Embryonic facial prominence (tissue), 1 donor: ENCODE measurements around the gene OGFRL1.
A peak's percentile ranks its signal among the peaks of the same experiment; 100 is the strongest.
"Not testable (repeated sequence)": the region's sequence is repeated elsewhere in the genome, so short reads cannot be mapped to it uniquely, and the experiment has no call there.

Experiments used
- DNase-seq: peaks from one replicate; pipeline ENCODE4 v3.0.0-alpha.2; 2016; ENCODE audit errors: extremely low spot score

Gene OGFRL1

DNA sequence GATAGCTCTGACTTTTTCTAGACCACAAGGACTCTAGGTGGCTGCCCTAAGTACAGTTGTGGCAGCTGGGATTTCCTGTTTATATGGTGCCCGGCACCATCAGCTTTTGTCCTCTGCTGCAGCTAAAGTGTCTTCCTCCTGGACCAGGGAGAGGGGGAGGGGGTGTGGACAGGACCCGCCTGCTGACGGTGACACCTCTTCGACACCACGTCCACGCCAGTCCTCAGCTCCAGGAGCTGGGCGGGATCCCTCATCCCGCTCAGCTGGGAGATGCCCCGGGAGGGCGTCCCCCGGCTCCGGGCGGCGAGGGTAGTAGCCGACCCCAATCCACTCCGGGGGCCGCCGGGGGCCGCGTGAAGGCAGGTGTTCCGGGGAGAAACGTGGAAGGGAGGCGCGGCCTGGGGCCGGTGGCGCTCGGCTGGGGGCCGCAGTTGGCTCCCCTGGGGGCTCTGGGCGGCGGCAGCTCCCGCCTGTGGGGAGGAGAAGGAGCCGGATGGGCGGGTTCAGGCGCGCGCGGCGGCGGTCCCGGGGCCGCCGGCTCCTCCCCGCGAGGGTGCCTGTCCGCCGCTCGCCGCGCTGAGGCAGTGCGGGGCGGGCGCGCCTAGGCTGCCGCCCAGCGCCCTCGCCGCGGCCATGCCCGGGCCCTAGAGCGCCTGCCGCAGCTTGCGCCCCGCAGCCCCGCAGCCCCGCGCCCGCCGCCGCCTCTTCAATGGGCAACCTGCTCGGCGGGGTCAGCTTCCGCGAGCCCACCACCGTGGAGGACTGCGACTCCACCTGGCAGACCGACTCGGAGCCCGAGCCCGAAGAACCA, at the start of gene OGFRL1:
Gene OGFRL1, plus strand, starts transcription at position 584 of the 811 bp plus-strand sequence. Its CDS starts 126 bp downstream, at position 710.
- peak; percentile 18 for DNase-seq

DNA sequence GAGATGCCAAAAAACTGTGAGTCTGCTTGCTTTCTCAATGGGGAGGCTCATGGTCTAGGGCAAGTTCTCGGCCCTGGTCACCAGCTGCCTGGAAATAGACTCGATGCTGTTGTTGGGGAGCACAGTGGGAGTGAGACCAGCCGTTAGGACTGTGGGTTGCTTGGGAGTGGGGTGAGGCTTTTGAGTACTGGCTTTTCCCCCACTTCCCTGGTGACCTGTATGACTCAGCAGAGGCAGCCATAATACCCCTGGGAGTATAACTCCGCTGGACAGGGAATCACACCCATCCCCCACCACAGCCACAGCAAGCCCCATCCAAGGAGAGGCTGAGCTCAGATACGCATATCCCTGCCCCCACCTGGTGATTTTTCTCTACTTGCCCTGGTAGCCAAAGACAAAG, 48.9 kb upstream of the OGFRL1 start:
- no peak for DNase-seq

DNA sequence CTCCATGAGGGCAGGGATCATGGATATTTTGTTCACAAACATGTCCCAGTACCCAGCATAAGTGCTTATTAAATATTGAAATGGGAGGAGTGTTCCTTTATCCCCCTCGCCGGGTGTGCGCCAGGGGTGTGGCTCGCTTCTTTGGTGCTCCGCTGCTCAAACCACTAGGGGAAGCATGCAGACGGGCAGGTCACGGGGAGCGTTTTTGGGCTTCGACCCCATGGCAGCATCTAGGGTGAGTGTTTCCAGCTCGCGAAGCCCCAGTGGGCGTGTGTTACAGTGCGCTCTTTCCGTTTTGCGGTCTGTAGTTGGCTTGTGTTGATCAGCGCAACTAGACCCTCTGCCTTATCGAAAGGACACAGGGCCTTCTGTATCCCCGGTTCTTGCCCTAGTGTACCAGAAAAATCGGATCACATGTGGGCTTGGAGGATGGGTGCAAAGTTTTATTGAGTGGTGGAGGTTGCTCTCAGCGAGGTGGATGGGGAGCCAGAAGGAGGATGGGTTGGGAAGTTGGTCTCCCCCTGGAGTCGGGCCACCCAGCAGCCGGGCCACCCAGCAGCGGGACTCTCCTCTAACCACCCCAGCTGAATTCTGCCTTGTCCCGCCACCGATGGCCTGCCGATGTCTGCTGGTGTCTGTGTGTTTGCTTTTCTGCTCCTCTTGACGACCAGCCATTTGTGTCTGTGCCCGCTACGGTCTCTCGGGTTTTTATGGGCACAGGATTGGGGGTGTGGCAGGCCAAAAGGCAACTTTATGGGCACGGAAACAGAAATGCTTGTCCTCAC, 43.2 kb upstream of the OGFRL1 start:
- DNase-seq, result no peak

DNA sequence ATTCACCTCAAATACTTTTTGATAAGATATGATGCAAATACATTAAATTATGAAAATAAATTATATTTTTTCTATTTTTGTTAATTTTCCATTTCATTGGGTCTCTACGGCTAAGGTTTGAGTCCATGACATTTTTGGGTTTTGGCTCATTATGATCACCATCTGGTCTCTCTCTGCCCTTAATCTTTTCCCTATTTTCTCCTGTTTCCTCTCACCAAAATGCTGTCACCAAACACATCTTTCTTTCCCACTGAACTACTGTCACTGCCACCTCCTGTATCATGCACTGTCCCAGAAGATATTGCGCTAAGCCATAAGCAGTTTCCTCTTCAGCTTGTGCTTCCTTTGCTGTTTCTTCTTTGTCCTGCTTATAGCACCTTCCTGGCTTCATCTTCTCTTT, 42.0 kb upstream of the OGFRL1 start:
- DNase-seq, result no peak

DNA sequence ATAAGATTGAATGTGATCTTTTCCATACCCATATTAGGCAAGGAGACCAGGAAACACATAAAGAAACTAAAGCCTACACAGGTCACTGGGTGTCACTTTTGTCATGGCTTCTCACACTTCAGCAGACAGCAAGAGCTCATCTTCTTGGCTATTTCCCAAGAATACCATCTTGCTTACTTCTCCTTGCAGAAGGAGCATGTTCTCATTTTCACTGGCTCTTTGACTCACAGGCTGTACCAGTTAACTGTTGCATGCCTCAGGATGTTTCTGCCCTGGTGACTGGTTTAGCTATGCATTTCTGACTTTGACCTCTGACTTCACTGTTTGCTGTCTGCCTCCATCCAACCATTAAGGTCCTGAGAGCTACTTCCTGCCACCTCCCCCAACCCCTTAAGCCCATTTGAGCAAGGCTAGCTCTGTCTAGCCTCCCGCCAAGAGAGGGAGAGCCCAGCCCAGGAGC, 40.3 kb upstream of the OGFRL1 start:
- no peak for DNase-seq

DNA sequence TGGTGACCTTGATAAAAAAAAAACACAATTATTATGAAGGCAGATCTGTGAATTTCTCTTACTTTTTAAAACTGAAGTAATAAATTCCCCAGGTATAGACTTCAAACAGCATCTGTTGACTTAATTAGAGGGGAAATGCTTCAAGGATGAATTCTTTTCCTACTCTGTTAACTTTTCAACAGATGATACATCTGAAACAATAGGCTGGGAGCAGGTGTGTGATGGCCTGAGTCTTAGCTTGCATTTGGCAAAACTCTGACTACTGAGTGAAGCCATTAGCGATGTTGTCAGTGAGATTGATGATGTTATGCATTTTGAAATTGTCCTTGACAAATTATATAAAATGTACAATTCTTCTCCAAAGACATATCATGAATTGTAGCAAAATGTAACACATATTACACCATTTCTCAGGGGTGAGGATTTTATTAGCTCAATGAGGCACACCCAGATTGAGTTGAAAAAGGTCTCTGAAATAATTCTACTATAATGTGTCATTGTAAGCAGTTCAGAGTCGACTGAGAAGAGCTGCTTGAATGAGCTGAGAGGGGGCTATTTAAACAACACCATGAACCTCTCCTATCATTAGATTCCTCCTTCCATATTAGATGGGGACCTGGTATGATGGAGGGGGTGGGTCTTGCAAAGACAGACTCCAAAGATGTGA, 39.6 kb upstream of the OGFRL1 start:
- no peak for DNase-seq

DNA sequence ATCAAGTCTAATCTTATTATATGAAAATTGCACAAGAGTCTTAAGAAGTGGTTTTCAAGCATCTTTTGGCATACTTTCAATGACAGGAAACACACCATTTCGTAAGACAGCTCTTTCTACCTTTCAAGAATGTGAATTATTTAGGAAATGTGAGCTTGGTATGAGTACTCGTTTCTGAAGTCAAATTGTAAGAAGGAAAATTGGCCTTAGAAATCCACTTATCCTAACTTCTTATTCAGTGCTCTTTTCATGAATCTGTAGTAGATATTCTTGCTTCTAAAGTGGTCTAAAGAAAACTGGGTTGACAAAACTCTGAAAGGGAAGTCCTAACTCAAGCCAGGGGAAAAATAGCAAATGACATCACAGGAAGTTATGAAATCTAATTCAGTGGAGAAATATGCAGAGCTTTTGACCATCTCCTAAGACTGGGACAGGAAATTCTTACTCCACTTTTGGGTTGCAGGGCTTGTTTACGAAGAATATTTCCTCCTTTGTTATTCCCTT, 38.5 kb upstream of the OGFRL1 start:
- DNase-seq, result no peak

DNA sequence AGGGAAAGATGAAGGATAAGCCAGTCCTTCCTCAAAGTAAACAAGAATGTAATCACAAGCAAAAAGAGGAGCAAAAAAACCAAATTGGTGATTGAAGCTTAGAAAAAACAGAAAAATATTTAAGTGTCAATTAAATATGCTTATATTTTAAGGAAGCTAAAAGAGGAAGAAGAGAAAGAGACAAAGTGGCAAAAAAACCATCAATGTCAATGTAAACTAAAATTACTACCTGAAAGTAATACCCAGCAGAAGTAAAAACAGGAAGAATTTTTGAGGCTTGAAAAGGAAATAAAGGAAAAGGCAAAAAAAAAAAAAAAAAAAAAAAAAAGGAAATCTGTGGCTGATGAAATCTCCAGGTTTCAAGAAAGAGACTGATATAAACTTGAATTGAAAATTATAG, 36.2 kb upstream of the OGFRL1 start:
- DNase-seq, result no peak

DNA sequence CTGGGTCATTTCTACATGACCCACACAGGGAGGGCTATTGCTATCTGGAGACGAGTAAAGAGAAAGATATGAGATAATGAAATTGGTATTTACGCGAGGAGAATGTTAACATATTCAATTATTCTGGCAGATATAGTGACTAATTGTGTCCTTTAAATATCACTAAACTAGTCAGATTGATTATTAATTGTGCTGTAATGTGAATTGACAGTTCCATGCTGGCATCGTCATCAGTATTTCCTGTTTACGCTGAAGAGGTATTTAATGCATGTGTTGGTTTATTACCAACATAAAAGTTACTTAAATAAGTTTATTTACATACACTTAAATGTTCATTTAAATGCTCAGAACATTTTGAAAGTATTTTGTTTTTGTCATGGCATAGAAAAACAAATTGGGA, 35.7 kb upstream of the OGFRL1 start:
- DNase-seq, result no peak

DNA sequence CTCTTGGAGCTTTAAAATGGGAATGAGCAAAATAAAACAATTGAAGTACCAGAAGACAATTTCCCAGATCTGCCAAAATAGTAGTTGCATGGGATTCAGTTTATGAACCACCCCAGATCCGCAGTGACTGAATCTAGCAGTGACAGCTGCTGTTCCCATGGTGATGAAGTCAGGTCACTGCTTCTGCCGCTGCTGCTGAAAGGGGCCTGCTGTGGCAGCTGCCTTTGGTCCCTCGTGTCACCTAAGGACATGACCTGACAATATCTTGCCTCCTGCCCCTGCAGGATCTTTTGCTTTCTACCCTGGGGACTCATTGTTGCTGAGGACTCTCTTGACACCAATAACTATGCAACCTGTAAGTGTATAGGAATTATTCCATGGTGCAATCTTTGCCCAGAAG, 34.3 kb upstream of the OGFRL1 start:
- DNase-seq, result no peak

DNA sequence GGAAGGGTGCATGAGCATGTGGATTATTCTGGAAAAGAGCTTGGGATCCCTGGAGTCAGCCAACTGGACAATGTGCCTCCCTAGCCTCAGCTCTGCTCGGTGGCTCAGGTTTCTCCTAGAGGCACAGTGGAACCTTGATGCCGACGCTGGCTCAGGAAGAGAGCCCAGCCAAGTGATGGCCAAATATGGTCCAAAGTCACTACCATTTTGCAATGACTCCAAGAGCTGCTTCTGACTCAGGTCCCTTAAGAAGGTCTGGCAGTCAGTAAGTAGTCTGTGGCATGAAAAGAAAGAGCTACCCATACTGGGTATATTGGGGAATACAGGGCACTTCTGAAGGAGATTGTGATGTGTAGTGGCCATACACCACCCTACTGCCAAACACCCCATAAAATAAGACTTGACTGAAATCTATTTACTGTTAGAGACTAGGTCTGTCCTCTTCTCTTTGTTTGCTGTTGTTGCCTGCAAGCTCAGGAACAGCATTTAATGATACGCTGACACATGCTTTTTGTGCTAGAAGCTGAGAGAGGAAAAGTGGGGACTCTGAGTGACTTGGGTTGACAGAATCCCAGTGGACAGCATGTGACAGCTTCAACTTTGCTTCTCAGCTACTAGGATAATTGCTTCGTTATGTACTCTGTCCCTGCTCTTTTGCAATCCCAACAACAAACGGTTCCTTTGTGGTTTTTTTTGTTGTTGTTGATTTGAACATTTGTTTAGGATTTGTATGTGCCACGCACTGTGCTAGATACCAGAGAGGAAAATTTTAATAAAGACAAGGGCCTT, 30.3 kb upstream of the OGFRL1 start:
- DNase-seq, result no peak

DNA sequence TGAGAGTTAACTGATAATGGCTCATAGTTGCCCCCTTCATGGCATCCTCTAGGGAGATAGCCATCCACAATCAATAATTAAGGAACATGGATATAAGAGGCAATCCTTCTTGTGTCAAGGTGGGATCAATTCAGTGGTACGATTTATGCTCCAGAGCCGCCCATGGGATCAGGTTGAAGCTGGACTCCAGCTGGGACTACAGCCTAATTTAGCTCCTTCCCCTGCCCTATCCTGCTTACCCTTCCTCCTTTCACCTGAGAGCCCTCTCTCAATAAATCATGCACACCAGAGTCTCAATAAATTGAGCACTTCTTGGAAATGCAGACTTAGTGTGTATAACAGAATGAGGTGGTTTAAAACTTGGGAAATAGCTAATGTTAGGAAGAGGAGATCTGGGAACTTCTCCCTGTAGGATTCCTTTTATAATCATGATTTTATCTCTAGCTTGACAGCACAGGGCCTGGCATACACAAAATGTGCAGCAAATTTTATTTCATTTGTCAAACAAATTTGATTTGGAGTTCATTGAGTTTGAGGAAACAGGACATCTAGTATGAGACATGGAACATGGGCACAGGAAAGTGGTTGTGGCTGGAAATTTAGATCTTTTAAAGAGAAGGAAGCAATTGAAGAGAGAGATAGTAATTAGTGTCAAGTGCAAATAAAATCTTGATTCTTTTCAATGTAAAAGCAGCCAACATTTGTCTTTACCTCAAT, 28.6 kb upstream of the OGFRL1 start:
- no peak for DNase-seq

DNA sequence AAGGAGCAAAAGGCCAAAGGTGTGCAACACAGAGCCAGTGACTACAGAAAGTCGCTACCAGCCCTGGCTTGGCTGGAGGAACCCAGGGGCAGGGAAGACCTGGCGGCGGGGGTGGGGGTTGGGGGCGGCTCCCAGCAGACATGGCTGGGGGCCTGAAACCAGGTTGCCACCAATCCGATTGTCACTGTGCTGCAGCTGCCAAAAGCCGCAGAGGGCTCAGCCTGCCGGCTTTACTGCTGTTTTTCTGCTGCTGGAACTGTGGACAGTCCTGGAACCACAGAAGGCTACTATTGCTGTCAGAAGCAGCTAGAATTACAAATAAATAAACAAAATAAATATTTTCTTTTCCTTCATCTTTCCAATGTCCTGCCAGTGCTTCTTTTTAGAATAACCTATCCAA, 25.7 kb upstream of the OGFRL1 start:
- no peak for DNase-seq

DNA sequence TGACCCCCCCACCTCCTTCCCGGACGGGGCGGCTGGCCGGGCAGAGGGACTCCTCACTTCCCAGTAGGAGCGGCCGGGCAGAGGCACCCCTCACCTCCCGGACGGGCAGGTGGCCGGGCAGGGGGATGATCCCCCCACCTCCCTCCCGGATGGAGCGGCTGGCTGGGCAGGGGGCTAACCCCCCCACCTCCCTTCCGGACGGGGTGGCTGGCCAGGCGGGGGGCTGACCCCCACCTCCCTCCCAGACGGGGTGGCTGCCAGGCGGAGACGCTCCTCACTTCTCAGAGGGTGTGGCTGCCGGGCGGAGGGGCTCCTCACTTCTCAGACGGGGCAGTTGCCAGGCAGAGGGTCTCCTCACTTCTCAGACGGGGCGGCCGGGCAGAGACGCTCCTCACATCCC, 22.2 kb upstream of the OGFRL1 start:
- DNase-seq, result not testable (repeated sequence)

DNA sequence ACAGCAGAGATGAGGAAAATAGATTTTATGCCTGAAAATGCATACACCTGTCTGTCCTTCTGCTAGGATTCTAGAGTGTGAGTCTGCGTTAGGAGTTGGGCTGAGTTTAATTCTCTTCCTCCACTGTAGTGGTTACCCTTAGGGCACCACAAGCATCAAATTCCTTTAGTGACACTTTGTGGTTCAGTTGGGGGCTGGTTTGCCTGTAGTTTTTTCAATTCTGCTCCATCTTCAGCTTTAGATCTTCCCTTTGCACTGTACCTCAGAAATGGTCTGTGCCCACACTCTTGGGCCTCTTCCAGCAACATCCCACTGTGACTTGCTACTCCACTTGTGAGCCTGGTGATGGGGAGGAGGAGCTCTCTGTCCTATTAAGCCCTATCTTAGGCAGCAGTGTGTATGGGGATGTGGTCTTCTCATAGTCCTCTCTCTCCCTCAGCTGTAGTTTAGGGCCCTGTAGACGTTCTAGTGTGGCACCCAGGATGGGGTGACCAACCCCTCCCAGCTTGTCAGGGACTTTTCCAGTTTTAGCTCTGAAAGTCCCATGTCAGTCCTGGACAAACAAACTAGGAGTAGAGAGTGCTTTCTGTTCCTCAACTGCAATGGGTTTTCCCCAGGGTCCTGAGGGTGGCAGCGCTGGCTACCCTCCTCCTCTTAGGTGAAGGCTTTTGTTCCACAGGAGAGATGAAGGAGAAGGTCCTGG, 19.7 kb upstream of the OGFRL1 start:
- no peak for DNase-seq

DNA sequence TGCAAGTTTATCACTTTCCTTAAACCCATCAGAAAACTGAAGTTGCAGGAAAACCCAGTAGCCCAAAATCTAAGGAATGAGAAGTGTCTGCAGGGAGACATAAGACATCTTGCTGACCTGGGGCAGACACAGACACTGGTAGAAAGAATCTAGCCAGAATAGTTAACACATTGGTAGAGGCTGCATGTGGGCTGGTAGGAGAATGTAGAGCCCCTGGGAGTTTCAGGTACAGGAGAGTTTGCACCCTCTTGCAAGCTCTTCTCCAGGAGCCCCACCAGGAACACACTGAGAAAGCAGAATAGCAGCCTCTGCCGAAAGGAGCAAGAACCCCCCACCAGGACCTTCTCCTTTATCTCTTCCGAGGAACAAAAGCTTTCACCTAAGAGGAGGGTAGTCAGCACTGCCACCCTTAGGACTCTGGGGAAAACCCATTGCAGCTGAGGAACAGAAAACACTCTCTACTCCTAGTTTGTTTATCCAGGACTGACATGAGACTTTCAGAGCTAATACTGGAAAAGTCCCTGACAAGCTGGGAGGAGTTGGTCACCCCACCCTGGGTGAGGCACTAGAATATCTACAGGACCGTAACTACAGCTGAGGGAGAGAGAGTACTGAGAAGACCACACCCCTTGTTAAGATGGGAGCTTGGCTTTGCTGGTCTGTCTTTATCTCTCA, 10.5 kb upstream of the OGFRL1 start:
- DNase-seq, result no peak

DNA sequence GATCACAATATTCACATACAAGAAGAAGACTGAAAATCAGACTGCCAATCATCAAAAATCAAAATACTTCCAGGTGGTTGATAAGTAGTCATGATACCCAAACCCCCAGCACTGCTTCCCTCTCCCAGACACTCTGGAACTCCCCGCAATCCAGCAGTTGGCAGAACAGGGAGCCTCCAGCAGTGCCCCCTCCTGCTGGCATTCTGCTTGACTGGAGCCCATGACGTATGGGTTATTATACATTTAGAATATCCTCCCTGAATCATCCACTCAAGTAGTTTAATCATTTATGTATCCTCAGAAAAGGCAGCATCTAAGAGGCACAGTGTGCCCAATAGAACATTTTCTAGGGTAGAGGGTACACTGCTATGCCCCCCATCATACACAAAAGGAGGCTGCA, 9.3 kb upstream of the OGFRL1 start:
- DNase-seq, result no peak

DNA sequence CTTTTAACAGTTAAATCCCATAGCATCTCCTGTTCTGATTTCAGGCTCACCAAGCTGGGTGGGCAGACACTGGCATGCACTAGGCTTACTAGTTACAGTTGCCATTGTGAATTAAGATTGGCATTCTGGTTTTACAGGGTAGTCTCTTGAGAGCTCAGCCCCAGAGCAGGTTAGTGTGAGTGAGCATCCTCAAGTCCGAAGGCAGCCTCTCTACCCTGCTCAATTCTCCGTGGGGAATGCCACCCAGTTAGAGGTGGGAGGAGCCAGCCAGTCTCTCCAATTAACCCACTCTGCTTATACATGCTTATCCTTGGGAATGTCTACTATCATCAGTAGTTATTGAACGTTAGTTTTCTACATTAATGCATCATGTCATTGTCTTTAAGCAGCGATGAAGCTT, 8.9 kb upstream of the OGFRL1 start:
- no peak for DNase-seq

DNA sequence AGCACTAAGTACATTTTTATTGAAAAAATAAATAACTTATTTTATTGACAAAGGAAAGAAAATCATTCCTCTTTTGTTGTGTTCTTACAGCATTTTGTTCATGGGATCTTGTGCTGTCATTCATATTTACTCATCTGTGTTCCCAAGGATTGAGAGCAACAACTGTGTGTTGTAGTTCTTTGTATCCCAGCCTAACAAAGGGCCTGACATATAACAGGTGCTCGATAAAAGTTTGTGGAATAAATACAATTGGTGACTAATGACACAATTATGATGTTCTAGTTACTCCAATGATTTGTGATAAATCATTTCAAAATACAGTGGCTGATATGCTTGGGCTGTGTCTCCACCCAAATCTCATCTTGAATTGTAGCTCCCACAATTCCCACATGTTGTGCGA, 7.9 kb upstream of the OGFRL1 start:
- no peak for DNase-seq

DNA sequence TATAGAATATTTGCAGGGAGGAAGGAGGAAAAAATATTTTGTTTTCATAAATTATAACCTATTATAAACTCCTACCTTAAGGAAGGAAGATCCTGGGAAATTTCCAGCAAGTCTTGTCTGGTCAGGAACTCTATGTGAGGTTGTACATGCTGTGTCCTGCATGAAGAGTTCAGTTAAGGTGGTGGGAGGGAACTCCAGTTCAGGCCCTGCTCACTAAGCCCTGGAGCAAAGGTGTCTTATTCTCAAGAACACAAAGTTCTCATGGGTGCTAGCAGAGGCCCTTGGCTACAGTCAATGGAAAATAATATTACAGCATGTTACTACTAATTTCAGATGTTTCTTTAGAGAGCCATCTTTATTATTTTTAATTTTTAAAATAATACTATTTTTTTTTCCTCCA, 3.8 kb upstream of the OGFRL1 start:
- DNase-seq, result no peak
